Neuronal stem cell (in vitro differentiated cells): ENCODE data around the gene QSOX1.

Experiments used
- DNase-seq: peaks from one replicate; pipeline ENCODE4 v3.0.0-alpha.2; 2013; ENCODE audit warnings: low spot score
- H2AFZ ChIP-seq: one replicate; pipeline ENCODE4 v1.6.1; 2013; ENCODE audit warnings: mild to moderate bottlenecking, low read length, inconsistent platforms
- H2AK5ac ChIP-seq: 2 replicates; pipeline ENCODE4 v1.6.1; 2013; ENCODE audit warnings: low read depth, mild to moderate bottlenecking, inconsistent platforms, low read length, moderate library complexity, mixed read lengths
- H2BK120ac ChIP-seq: 2 replicates; pipeline ENCODE4 v1.6.1; 2013; ENCODE audit warnings: low read depth, mild to moderate bottlenecking, inconsistent platforms, low read length, moderate library complexity, mixed read lengths
- H2BK12ac ChIP-seq: one replicate; pipeline ENCODE4 v1.6.1; 2013; ENCODE audit warnings: low read length, inconsistent platforms
- H2BK15ac ChIP-seq: 2 replicates; pipeline ENCODE4 v1.6.1; 2013; ENCODE audit warnings: mild to moderate bottlenecking, low read length, inconsistent platforms, mixed read lengths
- H2BK5ac ChIP-seq: one replicate; pipeline ENCODE4 v1.6.1; 2013; ENCODE audit warnings: inconsistent platforms, mild to moderate bottlenecking, low read length, moderate library complexity
- H3K14ac ChIP-seq: one replicate; pipeline ENCODE4 v1.6.1; 2013; ENCODE audit warnings: low read length, inconsistent platforms
- H3K18ac ChIP-seq: 2 replicates; pipeline ENCODE4 v1.6.1; 2013; ENCODE audit warnings: low read length, inconsistent platforms
- H3K23ac ChIP-seq: 2 replicates; pipeline ENCODE4 v1.6.1; 2013; ENCODE audit warnings: low read depth, mild to moderate bottlenecking, mixed read lengths, low read length, inconsistent platforms; ENCODE audit not compliant: poor library complexity
- H3K27ac ChIP-seq: replicated peaks from 3 replicates; pipeline ENCODE4 v1.5.1; 2013; ENCODE audit warnings: low read length, inconsistent platforms
- H3K27me3 ChIP-seq, 3 experiments: 2 replicates each; pipeline ENCODE4 v1.6.1; 2013; ENCODE audit warnings: low read length in 3 of 3, mild to moderate bottlenecking in 2 of 3, inconsistent platforms in 1 of 3, low read depth in 1 of 3, mixed read lengths in 1 of 3, moderate library complexity in 1 of 3; ENCODE audit not compliant: control insufficient read depth in 3 of 3, insufficient read depth in 3 of 3
- H3K36me3 ChIP-seq, 2 donors: replicated peaks in 1 of 2; 2 replicates each; pipeline ENCODE4 v1.6.1; 2013; ENCODE audit warnings: low read length in 2 of 2; ENCODE audit not compliant: control insufficient read depth in 2 of 2, insufficient read depth in 2 of 2
- H3K4ac ChIP-seq: 2 replicates; pipeline ENCODE4 v1.6.1; 2013; ENCODE audit warnings: inconsistent platforms, mild to moderate bottlenecking, low read length, moderate library complexity
- H3K4me1 ChIP-seq, 2 donors: 1 replicate in 1 of 2; 2 replicates in 1 of 2; pipeline ENCODE4 v1.6.1; 2013; ENCODE audit warnings: low read length in 2 of 2, low read depth in 1 of 2; ENCODE audit not compliant: control insufficient read depth in 2 of 2, insufficient read depth in 1 of 2
- H3K4me2 ChIP-seq: one replicate; pipeline ENCODE4 v1.6.1; 2013; ENCODE audit warnings: mild to moderate bottlenecking, low read length, inconsistent platforms; ENCODE audit not compliant: insufficient read depth, poor library complexity, severe bottlenecking
- H3K4me3 ChIP-seq, 2 donors: 2 replicates each; pipeline ENCODE4 v1.5.1; 2013; ENCODE audit warnings: low read length in 2 of 2, mild to moderate bottlenecking in 2 of 2, inconsistent platforms in 1 of 2, moderate library complexity in 1 of 2
- H3K79me1 ChIP-seq: one replicate; pipeline ENCODE4 v1.6.1; 2013; ENCODE audit warnings: low read depth, mild to moderate bottlenecking, inconsistent platforms, low read length, moderate library complexity
- H3K9ac ChIP-seq: one replicate; pipeline ENCODE4 v1.6.1; 2013; ENCODE audit warnings: mild to moderate bottlenecking, low read depth, low read length, inconsistent platforms; ENCODE audit not compliant: poor library complexity
- H3K9me3 ChIP-seq, 2 donors: replicated peaks in 1 of 2; 2 replicates each; pipeline versions ENCODE3 to v1.6.1; 2013; ENCODE audit warnings: low read length in 2 of 2, mild to moderate bottlenecking in 2 of 2, inconsistent platforms in 1 of 2, low read depth in 1 of 2, mixed read lengths in 1 of 2, moderate library complexity in 1 of 2; ENCODE audit not compliant: control insufficient read depth in 2 of 2, insufficient read depth in 1 of 2
- H4K8ac ChIP-seq: one replicate; pipeline ENCODE4 v1.6.1; 2013; ENCODE audit warnings: low read depth, mild to moderate bottlenecking, inconsistent platforms, low read length, moderate library complexity
- H4K91ac ChIP-seq: one replicate; pipeline ENCODE4 v1.6.1; 2013; ENCODE audit warnings: low read length, low read depth, mild to moderate bottlenecking, inconsistent platforms; ENCODE audit not compliant: poor library complexity
- WGBS, 2 donors: extraction: QIAGEN DNeasy Blood & Tissue Kit; methylation state at CpG; one replicate each; pipeline ENCODE4 v1.1.7; 2013; ENCODE audit warnings: missing lambda C conversion rate in 2 of 2, mixed read lengths in 1 of 2; ENCODE audit not compliant: insufficient read length in 2 of 2, insufficient replicate concordance in 1 of 2; ENCODE audit errors: extremely low coverage in 2 of 2; 5-methylcytosine and 5-hydroxymethylcytosine counted together

The QSOX1 gene

DNA sequence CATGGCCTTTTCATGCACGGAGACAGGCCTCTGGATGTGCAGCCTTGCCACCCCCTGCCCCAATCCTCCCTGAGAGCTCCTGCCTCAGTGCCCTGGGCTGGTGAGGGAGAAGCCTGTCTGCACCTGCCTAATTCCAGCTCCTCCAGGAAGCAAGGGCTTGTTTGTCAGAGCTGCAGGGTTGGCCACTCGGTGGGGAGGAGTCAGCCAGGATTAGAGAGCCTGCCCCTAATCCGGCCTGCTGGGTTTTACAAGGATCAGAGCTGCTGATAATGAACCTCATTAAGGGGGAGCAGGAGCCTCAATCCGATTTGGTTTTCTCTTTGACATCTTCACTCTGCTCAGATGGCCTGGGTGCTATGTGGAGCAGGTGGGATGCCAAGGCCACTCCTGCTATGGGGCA lies 43.5 kb downstream of the QSOX1 start:
- peaks cover 7 to 9% of the 10 kb centered on the region in 2 donors for H3K36me3 ChIP-seq
- no peak overlapping the region for H4K8ac ChIP-seq
- peak overlapping the region; percentile 65 for H3K18ac ChIP-seq
- no peak overlapping the region for H3K4ac ChIP-seq
- no peak overlapping the region for H3K4me2 ChIP-seq
- H3K27ac ChIP-seq = no peak overlapping the region
- H3K9me3 ChIP-seq = no peaks in the 10 kb centered on the region
- peak overlapping the region; percentile 9 for H2BK15ac ChIP-seq
- H3K79me1 ChIP-seq = no peaks in the 10 kb centered on the region
- no peaks in the 10 kb centered on the region for H3K27me3 ChIP-seq
- H2BK12ac ChIP-seq = no peak overlapping the region
- H2BK120ac ChIP-seq = no peak overlapping the region
- H3K4me3 ChIP-seq = no peak overlapping the region
- H2BK5ac ChIP-seq = no peak overlapping the region
- no peak overlapping the region for H4K91ac ChIP-seq
- no CpG with 5 or more reads among the region's 4 CpGs for whole genome bisulfite sequencing, 2 donors
- peak; percentile 32 for DNase-seq
- peak overlapping the region; percentile 14 for H2AK5ac ChIP-seq
- H3K9ac ChIP-seq = peak overlapping the region; percentile 50
- peaks cover 0 to 13% of the 10 kb centered on the region in 2 donors for H3K4me1 ChIP-seq
- peak overlapping the region; percentile 36 for H3K23ac ChIP-seq
- H2AFZ ChIP-seq = no peak overlapping the region
- no peak overlapping the region for H3K14ac ChIP-seq

DNA sequence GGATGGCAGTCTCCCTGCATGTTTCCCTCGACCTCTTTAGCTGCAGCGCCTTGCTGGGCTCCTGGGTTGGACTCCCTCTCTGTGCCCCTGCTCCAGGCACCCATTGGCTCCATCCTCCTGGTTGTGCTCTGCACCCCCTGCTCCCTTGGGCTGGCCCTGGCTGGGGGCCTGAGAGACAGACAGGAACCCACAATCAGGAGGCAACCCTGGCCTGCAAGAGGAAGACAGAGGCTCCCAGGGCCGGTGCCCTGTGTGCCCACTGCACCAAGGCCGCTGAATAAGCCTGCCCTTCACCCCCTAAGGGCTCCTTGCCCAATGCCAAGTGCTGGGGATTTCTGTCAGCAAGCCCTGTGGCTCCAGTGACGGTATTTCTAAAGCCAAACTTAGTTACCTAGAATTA lies 43.9 kb downstream of the QSOX1 start:
- no CpG with 5 or more reads among the region's 5 CpGs for WGBS, 2 donors
- no peak overlapping the region for H3K4me2 ChIP-seq
- H3K23ac ChIP-seq = peak overlapping the region; percentile 36
- no peaks in the 10 kb centered on the region for H3K27me3 ChIP-seq
- no peak overlapping the region for H4K8ac ChIP-seq
- H3K36me3 ChIP-seq = peaks cover 7 to 9% of the 10 kb centered on the region in 2 donors
- H2BK120ac ChIP-seq = no peak overlapping the region
- H3K4me3 ChIP-seq = no peak overlapping the region
- peak overlapping the region; percentile 14 for H2AK5ac ChIP-seq
- H3K79me1 ChIP-seq = no peaks in the 10 kb centered on the region
- H3K4me1 ChIP-seq = peaks cover 0 to 12% of the 10 kb centered on the region in 2 donors
- H2BK5ac ChIP-seq = no peak overlapping the region
- peak overlapping the region; percentile 50 for H3K9ac ChIP-seq
- no peaks in the 10 kb centered on the region for H3K9me3 ChIP-seq
- no peak for DNase-seq
- peak overlapping the region; percentile 65 for H3K18ac ChIP-seq
- H2BK15ac ChIP-seq = peak overlapping the region; percentile 9
- H2BK12ac ChIP-seq = no peak overlapping the region
- H3K14ac ChIP-seq = no peak overlapping the region
- no peak overlapping the region for H3K27ac ChIP-seq
- H2AFZ ChIP-seq = no peak overlapping the region
- no peak overlapping the region for H4K91ac ChIP-seq
- H3K4ac ChIP-seq = no peak overlapping the region

DNA sequence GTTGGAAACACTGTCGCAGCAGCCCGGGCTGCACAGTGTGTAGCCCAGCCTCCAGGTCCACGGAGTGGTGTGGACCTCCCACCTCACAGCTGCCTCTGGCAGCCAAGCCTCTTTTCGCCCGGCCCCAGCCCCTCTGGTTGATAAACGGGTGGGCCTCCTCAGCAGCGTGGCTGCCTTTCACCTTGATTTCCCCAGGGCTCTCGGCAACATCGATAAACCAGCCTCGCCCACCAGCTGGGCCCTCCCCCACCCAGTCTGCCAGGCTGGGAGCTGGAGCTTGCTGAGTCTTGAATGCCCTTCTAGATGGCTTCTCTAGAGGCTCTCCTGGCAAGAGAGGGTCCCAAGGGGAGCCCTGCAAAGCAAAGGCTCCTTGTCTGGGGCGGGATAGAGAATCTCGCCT lies 44.3 kb downstream of the QSOX1 start:
- no peak overlapping the region for H2BK120ac ChIP-seq
- no peak overlapping the region for H2BK12ac ChIP-seq
- H3K27ac ChIP-seq = no peak overlapping the region
- no peak overlapping the region for H3K14ac ChIP-seq
- no peak overlapping the region for H3K9ac ChIP-seq
- H4K8ac ChIP-seq = no peak overlapping the region
- H2AK5ac ChIP-seq = peak overlapping the region; percentile 70
- H3K4ac ChIP-seq = no peak overlapping the region
- no peaks in the 10 kb centered on the region for H3K27me3 ChIP-seq
- H2BK15ac ChIP-seq = no peak overlapping the region
- no peak overlapping the region for H3K4me2 ChIP-seq
- H3K9me3 ChIP-seq = no peaks in the 10 kb centered on the region
- H3K4me3 ChIP-seq = no peak overlapping the region
- no peak overlapping the region for H4K91ac ChIP-seq
- no peak overlapping the region for H2BK5ac ChIP-seq
- H3K4me1 ChIP-seq = peaks cover 0 to 12% of the 10 kb centered on the region in 2 donors
- H3K18ac ChIP-seq = no peak overlapping the region
- no CpG with 5 or more reads among the region's 12 CpGs for WGBS, 2 donors
- no peak overlapping the region for H3K23ac ChIP-seq
- H3K79me1 ChIP-seq = no peaks in the 10 kb centered on the region
- H3K36me3 ChIP-seq = peaks cover 7% of the 10 kb centered on the region in 2 donors
- DNase-seq = no peak
- no peak overlapping the region for H2AFZ ChIP-seq

DNA sequence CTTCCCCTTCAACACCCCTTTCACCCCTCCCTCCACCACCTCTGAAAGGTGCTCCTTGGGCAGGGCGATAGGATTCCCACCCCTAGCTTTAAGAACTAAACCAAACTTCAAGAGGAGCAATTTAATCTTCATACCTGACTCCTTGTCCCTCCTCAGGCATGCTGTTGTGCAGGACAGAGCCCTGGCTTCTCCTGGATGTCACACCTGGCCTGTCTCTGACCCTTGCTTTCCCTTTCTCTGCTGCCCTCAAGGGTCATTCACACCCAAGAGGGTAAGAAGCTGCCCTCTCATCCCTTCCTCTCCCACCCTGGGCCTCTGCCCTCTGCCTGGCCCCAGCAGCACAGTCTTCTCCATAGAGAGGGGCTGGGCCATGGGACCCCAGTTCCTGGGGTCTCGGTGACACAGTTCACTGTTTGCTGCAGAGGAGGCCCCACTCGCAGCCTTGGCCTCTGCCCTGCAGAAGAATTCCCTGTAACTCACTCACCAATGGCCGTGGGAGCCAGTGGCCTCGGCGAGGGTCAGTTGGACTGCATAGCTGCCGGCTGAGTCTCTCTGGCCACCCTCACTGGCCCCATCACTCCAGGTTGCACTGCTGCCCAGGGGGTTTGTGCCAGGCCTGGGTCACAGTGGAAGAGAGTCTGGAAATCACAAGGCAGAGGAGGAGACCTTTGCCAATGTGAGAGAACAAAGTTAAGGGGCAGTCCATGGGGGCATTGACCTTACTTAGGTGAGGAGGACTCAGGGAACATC lies 47.0 kb downstream of the QSOX1 start:
- no peak overlapping the region for H4K91ac ChIP-seq
- H2AFZ ChIP-seq = no peak overlapping the region
- no peak overlapping the region for H3K4me2 ChIP-seq
- DNase-seq = no peak
- H3K9me3 ChIP-seq = no peaks in the 10 kb centered on the region
- no peaks in the 10 kb centered on the region for H3K79me1 ChIP-seq
- H2AK5ac ChIP-seq = no peak overlapping the region
- H3K9ac ChIP-seq = no peak overlapping the region
- no peak overlapping the region for H4K8ac ChIP-seq
- H3K36me3 ChIP-seq = no peaks in the 10 kb centered on the region
- peaks cover 0 to 12% of the 10 kb centered on the region in 2 donors for H3K4me1 ChIP-seq
- no peak overlapping the region for H3K14ac ChIP-seq
- no peak overlapping the region for H2BK120ac ChIP-seq
- no peak overlapping the region for H3K4me3 ChIP-seq
- peak overlapping the region; percentile 51 for H3K23ac ChIP-seq
- no peak overlapping the region for H2BK15ac ChIP-seq
- no peak overlapping the region for H3K27ac ChIP-seq
- WGBS, 2 donors = no CpG with 5 or more reads among the region's 7 CpGs
- H3K4ac ChIP-seq = no peak overlapping the region
- H3K27me3 ChIP-seq = peaks cover 0 to 5% (median 0%) of the 10 kb centered on the region in 3 experiments
- no peak overlapping the region for H2BK12ac ChIP-seq
- H3K18ac ChIP-seq = no peak overlapping the region
- H2BK5ac ChIP-seq = no peak overlapping the region
